Gastroesophageal sphincter (tissue), 4 donors: ENCODE data around the gene IRF2BP2. TPM values are rescaled to one million over a fixed set of nuclear protein-coding genes. Genes with fewer than 3 reads are reported as not detected.

ENCODE experiments used
- ATAC-seq: fragments of 150-250 bp; one replicate; pipeline ENCODE4 v1.9.1; 2016; ENCODE audit warnings: mild to moderate bottlenecking, moderate library complexity
- H3K27ac ChIP-seq, 4 donors: fragments of 200-600 bp; sonication (generic) in 3 of 4; 1 replicate in 3 of 4; 2 replicates in 1 of 4; pipeline ENCODE4 v1.5.1; 2016 to 2019
- H3K27me3 ChIP-seq: fragments of 200-600 bp; sonication (generic); one replicate; pipeline ENCODE4 v1.5.1; 2019
- H3K36me3 ChIP-seq, 2 donors: fragments of 200-600 bp; sonication (generic); one replicate each; pipeline ENCODE4 v1.5.1; 2019; ENCODE audit warnings: control low read depth in 1 of 2
- H3K4me1 ChIP-seq, 3 donors: fragments of 200-600 bp; sonication (generic); 1 replicate in 2 of 3; 2 replicates in 1 of 3; pipeline ENCODE4 v1.5.1; 2016 to 2019; ENCODE audit warnings: control low read depth in 2 of 3
- H3K4me3 ChIP-seq, 2 donors: fragments of 200-600 bp; sonication (generic); one replicate each; pipeline ENCODE4 v1.5.1; 2019; ENCODE audit warnings: mild to moderate bottlenecking in 1 of 2, moderate library complexity in 1 of 2
- H3K9me3 ChIP-seq, 3 donors: fragments of 200-600 bp; sonication (generic); one replicate each; pipeline ENCODE4 v1.5.1; 2017 to 2019; ENCODE audit warnings: control low read depth in 2 of 3
- EP300 ChIP-seq: sonication (generic); formaldehyde crosslinking; IDR thresholded peaks from one replicate; pipeline ENCODE4 v1.6.1; 2017; ENCODE audit warnings: antibody characterized with exemption, mild to moderate bottlenecking
- POLR2A ChIP-seq, 2 donors: fragments of 450-650 bp; IDR thresholded peaks; one replicate each; pipeline ENCODE4 v1.6.1; 2017; ENCODE audit warnings: antibody characterized with exemption in 2 of 2, mild to moderate bottlenecking in 2 of 2, moderate library complexity in 1 of 2
- POLR2AphosphoS5 ChIP-seq: sonication (generic); formaldehyde crosslinking; IDR thresholded peaks from one replicate; pipeline ENCODE4 v1.6.1; 2017; ENCODE audit warnings: antibody characterized with exemption
- WGBS, 2 donors: methylation state at CpG; one replicate each; pipeline ENCODE4 v1.1.5; 2018; ENCODE audit warnings: low coverage in 1 of 2; 5-methylcytosine and 5-hydroxymethylcytosine counted together
- total RNA-seq, 4 donors: library from RNA; depleted of rRNA; stranded (reverse); fragments of >200 nt; gene quantifications; one replicate each; pipeline ENCODE4 v1.1.0, GENCODE V29; 2016
- TF ChIP-seq, protein P1 (sequence below), 4 experiments: fragments of 200-600 bp in 2 of 4; fragments of 450-650 bp in 2 of 4; sonication (generic) in 1 of 4; IDR thresholded peaks; one replicate each; pipeline ENCODE4 v1.5.1; 2017 to 2019; ENCODE audit warnings: antibody characterized with exemption in 4 of 4, mild to moderate bottlenecking in 2 of 4, moderate library complexity in 2 of 4

IRF2BP2 gene
- total RNA-seq, 4 donors from 2014 or later, result 70.1 to 107 (median 104) TPM

DNA sequence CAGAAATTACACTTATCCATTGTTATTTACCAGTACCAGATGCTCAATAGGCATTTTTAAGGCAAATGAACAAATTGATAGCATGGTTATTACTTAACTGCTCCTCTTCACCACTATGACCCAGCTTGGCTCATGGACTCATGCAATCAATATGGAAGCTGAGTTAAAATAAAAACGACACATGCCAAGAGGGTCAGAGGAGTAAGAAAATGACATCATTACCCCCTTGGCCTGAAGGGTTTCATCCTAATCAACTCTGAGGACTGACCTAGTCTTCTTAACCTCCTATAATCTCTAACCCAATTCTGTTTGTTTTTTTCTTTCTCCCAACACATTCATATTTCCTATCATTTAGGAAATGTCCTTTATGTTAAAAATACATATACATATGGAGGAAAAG is 41.6 kb downstream of the IRF2BP2 start:
- Histone ChIP-seq H3K4me1 (peaks cover 0 to 17% (median 0%) of the 10 kb centered on the region in 3 donors), H3K27ac (no peak overlapping the region), H3K9me3 (no peaks in the 10 kb centered on the region), H3K27me3 (no peaks in the 10 kb centered on the region), H3K36me3 (no peaks in the 10 kb centered on the region), H3K4me3 (no peak overlapping the region)
- no peak for ATAC-seq
- 67 to 83% methylated on average over 1 of the region's 1 CpG for WGBS, 2 donors
- no peak for TF ChIP-seq POLR2AphosphoS5
- TF ChIP-seq, protein P1, sequence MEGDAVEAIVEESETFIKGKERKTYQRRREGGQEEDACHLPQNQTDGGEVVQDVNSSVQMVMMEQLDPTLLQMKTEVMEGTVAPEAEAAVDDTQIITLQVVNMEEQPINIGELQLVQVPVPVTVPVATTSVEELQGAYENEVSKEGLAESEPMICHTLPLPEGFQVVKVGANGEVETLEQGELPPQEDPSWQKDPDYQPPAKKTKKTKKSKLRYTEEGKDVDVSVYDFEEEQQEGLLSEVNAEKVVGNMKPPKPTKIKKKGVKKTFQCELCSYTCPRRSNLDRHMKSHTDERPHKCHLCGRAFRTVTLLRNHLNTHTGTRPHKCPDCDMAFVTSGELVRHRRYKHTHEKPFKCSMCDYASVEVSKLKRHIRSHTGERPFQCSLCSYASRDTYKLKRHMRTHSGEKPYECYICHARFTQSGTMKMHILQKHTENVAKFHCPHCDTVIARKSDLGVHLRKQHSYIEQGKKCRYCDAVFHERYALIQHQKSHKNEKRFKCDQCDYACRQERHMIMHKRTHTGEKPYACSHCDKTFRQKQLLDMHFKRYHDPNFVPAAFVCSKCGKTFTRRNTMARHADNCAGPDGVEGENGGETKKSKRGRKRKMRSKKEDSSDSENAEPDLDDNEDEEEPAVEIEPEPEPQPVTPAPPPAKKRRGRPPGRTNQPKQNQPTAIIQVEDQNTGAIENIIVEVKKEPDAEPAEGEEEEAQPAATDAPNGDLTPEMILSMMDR (IDR thresholded peaks at IDR 0.05), result no peak
- TF ChIP-seq POLR2A (IDR thresholded peaks at IDR 0.05), result no peak
- TF ChIP-seq EP300, result no peak

DNA sequence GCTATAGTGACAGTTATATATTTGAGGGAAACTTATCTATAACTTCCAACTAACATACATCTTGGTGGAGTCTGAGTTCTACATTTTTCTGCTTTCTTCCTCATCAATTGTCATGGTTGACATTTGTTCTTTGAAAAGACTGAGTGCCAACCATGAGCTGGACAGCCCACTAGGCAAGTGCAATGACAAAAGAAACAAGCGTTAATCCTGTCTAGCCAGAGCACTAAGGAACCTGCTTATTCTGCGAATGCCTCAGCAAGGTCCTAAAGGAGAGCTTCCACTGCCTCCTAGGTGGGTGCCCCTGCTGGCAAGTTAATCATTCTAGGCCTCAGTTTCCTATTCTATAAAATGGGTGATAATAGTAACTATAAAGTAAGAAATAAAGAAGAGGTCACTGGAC is 44.8 kb downstream of the IRF2BP2 start:
- no peak for ATAC-seq
- 87% methylated on average over 2 of the region's 2 CpGs; no CpG with 5 or more reads in 1 of the 2 donors for WGBS, 2 donors
- Histone ChIP-seq H3K4me3 (no peak overlapping the region), H3K27me3 (no peaks in the 10 kb centered on the region), H3K9me3 (no peaks in the 10 kb centered on the region), H3K27ac (peak overlapping the region in 2 of 4 donors; percentile 18 to 51), H3K4me1 (peaks cover 0 to 24% (median 0%) of the 10 kb centered on the region in 3 donors), H3K36me3 (no peaks in the 10 kb centered on the region)
- TF ChIP-seq, protein P1 (IDR thresholded peaks at IDR 0.05), result no peak
- TF ChIP-seq POLR2A (IDR thresholded peaks at IDR 0.05), result no peak
- TF ChIP-seq EP300, result no peak
- no peak for TF ChIP-seq POLR2AphosphoS5

DNA sequence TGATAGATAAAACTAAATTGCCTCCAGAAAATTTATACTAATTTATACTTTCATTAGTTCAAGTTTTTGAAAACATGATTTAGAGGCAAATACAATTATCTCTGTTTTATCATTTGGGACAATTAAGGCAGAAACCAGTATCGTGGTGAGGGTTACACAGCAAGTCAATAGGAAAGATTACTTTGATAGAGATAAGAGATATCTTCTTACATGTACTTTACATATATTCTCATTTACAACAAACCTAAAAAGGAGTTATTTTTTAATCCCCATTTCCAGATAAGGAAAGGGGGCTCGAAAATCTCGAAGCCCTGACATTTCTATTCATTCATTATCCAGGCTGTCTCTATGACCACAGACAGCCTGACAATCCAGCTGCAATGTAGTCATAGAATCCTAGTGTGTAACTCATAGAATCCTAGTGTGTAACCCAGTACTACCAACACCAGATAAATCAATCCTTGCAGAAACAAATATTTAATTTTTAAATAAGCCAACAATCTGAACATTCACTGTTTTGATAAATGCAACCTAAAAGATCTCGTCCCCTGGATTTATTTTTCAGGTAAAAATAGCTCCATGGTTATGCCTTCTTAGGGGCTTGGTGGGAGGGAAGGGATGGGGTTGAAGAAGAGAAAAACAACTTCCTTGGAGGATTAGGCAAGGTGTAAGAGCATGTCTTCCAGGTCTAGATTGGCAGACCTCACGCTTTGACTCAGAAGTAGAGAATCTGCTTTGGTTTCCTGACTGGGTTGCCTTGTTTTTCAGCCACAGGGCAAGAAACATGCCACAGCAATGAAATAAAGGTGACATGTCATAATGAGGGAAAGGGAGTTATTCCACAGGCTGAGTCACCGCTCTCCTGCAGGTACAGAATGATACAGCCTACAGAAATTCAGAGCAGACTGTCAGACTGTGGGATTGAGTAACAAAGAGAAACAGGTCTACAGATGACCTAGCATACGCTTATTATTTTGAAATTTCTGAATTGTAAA is 45.6 kb downstream of the IRF2BP2 start:
- no peaks in the 10 kb centered on the region for H3K9me3 ChIP-seq
- no peak overlapping the region for H3K4me3 ChIP-seq
- 65 to 69% methylated on average over 7 of the region's 7 CpGs for WGBS, 2 donors
- H3K27me3 ChIP-seq, result no peaks in the 10 kb centered on the region
- TF ChIP-seq POLR2AphosphoS5 (peak; percentile 51), POLR2A (IDR thresholded peaks at IDR 0.05) (no peak)
- peak overlapping the region in 2 of 4 donors; percentile 18 to 51 for H3K27ac ChIP-seq
- H3K4me1 ChIP-seq, result peaks cover 0 to 24% (median 0%) of the 10 kb centered on the region in 3 donors
- no peaks in the 10 kb centered on the region for H3K36me3 ChIP-seq
- ATAC-seq, result peak; percentile 70

DNA sequence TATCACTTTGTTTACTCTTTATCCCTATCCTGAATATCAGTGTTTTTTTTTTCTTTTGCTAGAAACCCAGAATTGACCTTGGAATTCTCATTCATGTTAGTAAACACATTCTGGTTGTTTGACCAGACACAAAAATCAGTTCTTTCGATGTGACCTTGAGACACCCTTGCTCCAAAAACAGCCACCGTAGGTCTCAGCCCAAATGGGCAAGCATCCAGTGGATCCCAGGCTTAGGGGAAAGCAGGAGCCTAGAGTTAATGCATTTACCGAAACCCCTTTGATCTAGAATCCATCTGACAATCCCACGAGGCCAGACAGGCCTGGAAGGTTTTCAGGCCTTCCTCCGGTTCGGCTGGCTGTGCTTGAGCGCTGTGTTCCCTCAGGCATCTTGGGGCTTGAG is 47.6 kb downstream of the IRF2BP2 start:
- TF ChIP-seq EP300 (no peak), POLR2AphosphoS5 (no peak), POLR2A (IDR thresholded peaks at IDR 0.05) (no peak)
- TF ChIP-seq, protein P1 (IDR thresholded peaks at IDR 0.05), result no peak
- peak overlapping the region in 3 of 4 donors; percentile 39 to 64 (median 55) for H3K27ac ChIP-seq
- WGBS, 2 donors, result 38 to 45% methylated on average over 3 to 7 of the region's 7 CpGs

DNA sequence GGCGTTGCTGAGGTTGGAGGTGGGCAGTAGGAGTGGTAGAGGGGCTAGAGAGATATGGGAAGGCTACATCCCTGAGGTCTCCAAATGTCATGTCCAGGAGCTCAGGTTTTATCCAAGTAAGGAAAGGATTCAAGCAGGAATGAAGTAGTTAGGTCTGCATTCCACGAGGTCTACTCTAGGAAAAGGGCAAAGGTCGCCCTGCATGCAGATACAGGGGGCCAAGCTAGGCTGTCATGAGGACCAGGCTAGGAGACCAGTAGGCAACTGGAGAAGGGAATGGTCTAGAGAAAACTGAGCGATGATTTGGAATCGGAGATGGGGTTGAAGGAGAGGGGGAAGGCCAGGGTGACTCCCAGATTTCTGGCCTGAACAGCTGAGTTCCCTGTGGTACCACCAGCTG is 48.7 kb downstream of the IRF2BP2 start:
- H3K9me3 ChIP-seq, result no peaks in the 10 kb centered on the region
- no peaks in the 10 kb centered on the region for H3K36me3 ChIP-seq
- H3K4me3 ChIP-seq, result no peak overlapping the region
- H3K27me3 ChIP-seq, result no peaks in the 10 kb centered on the region
- H3K4me1 ChIP-seq, result peaks cover 0 to 24% (median 0%) of the 10 kb centered on the region in 3 donors
- 72 to 80% methylated on average over 2 to 4 of the region's 5 CpGs for WGBS, 2 donors
- peak overlapping the region in 1 of 4 donors; percentile 64 for H3K27ac ChIP-seq
- no peak for ATAC-seq
- TF ChIP-seq POLR2A (IDR thresholded peaks at IDR 0.05), result no peak
- TF ChIP-seq EP300, result no peak
- TF ChIP-seq, protein P1 (IDR thresholded peaks at IDR 0.05), result no peak
- TF ChIP-seq POLR2AphosphoS5, result no peak

More for the DNA sequence above, 47.6 kb downstream of the IRF2BP2 start:
- no peak for ATAC-seq
- H3K36me3 ChIP-seq, result no peaks in the 10 kb centered on the region
- H3K4me1 ChIP-seq, result peaks cover 0 to 24% (median 0%) of the 10 kb centered on the region in 3 donors
- H3K4me3 ChIP-seq, result no peak overlapping the region
- H3K9me3 ChIP-seq, result no peaks in the 10 kb centered on the region
- no peaks in the 10 kb centered on the region for H3K27me3 ChIP-seq
